Measurements from ENCODE around the gene WNT1.

GRCh38 chr12:49030714-49031572 lies 52.8 kb downstream of the WNT1 start:
- TF ChIP-seq, protein P1, sequence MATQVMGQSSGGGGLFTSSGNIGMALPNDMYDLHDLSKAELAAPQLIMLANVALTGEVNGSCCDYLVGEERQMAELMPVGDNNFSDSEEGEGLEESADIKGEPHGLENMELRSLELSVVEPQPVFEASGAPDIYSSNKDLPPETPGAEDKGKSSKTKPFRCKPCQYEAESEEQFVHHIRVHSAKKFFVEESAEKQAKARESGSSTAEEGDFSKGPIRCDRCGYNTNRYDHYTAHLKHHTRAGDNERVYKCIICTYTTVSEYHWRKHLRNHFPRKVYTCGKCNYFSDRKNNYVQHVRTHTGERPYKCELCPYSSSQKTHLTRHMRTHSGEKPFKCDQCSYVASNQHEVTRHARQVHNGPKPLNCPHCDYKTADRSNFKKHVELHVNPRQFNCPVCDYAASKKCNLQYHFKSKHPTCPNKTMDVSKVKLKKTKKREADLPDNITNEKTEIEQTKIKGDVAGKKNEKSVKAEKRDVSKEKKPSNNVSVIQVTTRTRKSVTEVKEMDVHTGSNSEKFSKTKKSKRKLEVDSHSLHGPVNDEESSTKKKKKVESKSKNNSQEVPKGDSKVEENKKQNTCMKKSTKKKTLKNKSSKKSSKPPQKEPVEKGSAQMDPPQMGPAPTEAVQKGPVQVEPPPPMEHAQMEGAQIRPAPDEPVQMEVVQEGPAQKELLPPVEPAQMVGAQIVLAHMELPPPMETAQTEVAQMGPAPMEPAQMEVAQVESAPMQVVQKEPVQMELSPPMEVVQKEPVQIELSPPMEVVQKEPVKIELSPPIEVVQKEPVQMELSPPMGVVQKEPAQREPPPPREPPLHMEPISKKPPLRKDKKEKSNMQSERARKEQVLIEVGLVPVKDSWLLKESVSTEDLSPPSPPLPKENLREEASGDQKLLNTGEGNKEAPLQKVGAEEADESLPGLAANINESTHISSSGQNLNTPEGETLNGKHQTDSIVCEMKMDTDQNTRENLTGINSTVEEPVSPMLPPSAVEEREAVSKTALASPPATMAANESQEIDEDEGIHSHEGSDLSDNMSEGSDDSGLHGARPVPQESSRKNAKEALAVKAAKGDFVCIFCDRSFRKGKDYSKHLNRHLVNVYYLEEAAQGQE (IDR thresholded peaks at IDR 0.05; ENCODE audit: insufficient replicate concordance, low read depth): no peak
- TF ChIP-seq CTCF (IDR thresholded peaks at IDR 0.05; ENCODE audit: insufficient read depth, low read length) (no peak), GABPA (IDR thresholded peaks at IDR 0.05; ENCODE audit: low read depth) (no peak), POLR2AphosphoS5 (IDR thresholded peaks at IDR 0.05; ENCODE audit: low read depth) (no peak)
